A673 (cell line): ENCODE results near the gene RPN1. TPM values are rescaled to one million over a fixed set of nuclear protein-coding genes. Genes with fewer than 3 reads are reported as not detected.
"Not testable (repeated sequence)": the region's sequence is repeated elsewhere in the genome, so short reads cannot be mapped to it uniquely, and the experiment has no call there.

Source experiments
- BruUV-seq: library from RNA; stranded (reverse); fragments of 400-500 nt; replicated peaks from 2 replicates; lab custom pipeline; 2021; lab: Mats Ljungman, UMichigan
- CTCF ChIA-PET: fragments of 300-600 bp; sonication (Branson Sonifier 250); formaldehyde crosslinking; loops from one replicate; lab custom pipeline; 2022; ENCODE audit warnings: antibody characterized with exemption; lab: Charles Lee
- POLR2A ChIA-PET: fragments of 300-600 bp; sonication (Branson Sonifier 250); formaldehyde crosslinking; loops from one replicate; lab custom pipeline; 2022; ENCODE audit warnings: antibody characterized with exemption; ENCODE audit not compliant: low non-redundant PET; lab: Charles Lee
- DNase-seq: peaks from one replicate; pipeline ENCODE4 v3.0.0-alpha.2; 2015; ENCODE audit warnings: low spot score
- H3K27ac ChIP-seq: fragments of 200-600 bp; sonication (generic); 2 replicates; pipeline ENCODE4 v1.5.1; 2016; ENCODE audit warnings: mixed run types, low read depth, mild to moderate bottlenecking, mixed read lengths, antibody characterized with exemption, low read length; ENCODE audit not compliant: poor library complexity, severe bottlenecking
- H3K27me3 ChIP-seq: fragments of 200-600 bp; sonication (generic); replicated peaks from 2 replicates; pipeline ENCODE4 v1.6.1; 2017; ENCODE audit warnings: mixed run types, low read depth, mild to moderate bottlenecking, mixed read lengths, antibody characterized with exemption, low read length; ENCODE audit not compliant: insufficient read depth, poor library complexity
- H3K36me3 ChIP-seq: fragments of 200-600 bp; sonication (generic); 2 replicates; pipeline ENCODE4 v1.6.1; 2016; ENCODE audit warnings: mixed run types, mild to moderate bottlenecking, mixed read lengths, antibody characterized with exemption, low read length; ENCODE audit not compliant: insufficient read depth, poor library complexity, severe bottlenecking
- H3K4me1 ChIP-seq: fragments of 200-600 bp; sonication (generic); 2 replicates; pipeline ENCODE4 v1.6.1; 2017; ENCODE audit warnings: mixed run types, mild to moderate bottlenecking, mixed read lengths, antibody characterized with exemption, low read length; ENCODE audit not compliant: insufficient read depth, poor library complexity, severe bottlenecking
- H3K4me3 ChIP-seq: fragments of 200-600 bp; sonication (generic); 2 replicates; pipeline ENCODE4 v1.5.1; 2016; ENCODE audit warnings: low read depth, mixed run types, mild to moderate bottlenecking, mixed read lengths, low read length; ENCODE audit not compliant: poor library complexity, severe bottlenecking
- H3K9me3 ChIP-seq: fragments of 200-600 bp; sonication (generic); 2 replicates; pipeline ENCODE4 v1.6.1; 2016; ENCODE audit warnings: mixed run types, low read depth, mild to moderate bottlenecking, mixed read lengths, antibody characterized with exemption, low read length; ENCODE audit not compliant: poor library complexity, severe bottlenecking
- CTCF ChIP-seq: fragments of 300-800, 200-600 bp; sonication (generic); conservative IDR thresholded peaks from 2 replicates; pipeline ENCODE4 v1.5.1; 2017; ENCODE audit warnings: low read depth, mild to moderate bottlenecking, antibody characterized with exemption, low read length, moderate library complexity, mixed read lengths
- EZH2 ChIP-seq: fragments of 200-600 bp; sonication (generic); IDR thresholded peaks from 2 replicates; pipeline ENCODE4 v1.6.1; 2017; ENCODE audit warnings: borderline replicate concordance, low read depth, mild to moderate bottlenecking, mixed read lengths, antibody characterized with exemption, low read length; ENCODE audit not compliant: poor library complexity, severe bottlenecking
- intact Hi-C: fragments of 100-400 bp; cut with micrococcal nuclease; formaldehyde crosslinking; loops from one replicate; pipeline ENCODE4 v1.10.0; 2022; ENCODE audit not compliant: unreplicated experiment
- total RNA-seq: library from RNA; stranded (reverse); gene quantifications from 2 replicates; pipeline ENCODE4 v1.2.3, GENCODE V29; 2021

RPN1 gene
- total RNA-seq, 1 experiment from 2014 or later = 254 TPM

GRCh38 chr3:128590948-128591347, 59.7 kb downstream of the RPN1 start:
- DNase-seq = no peak
- intact Hi-C loops = no loop called here
- TF ChIP-seq CTCF (peak; percentile 44; the same call in 1 of the 2 replicates), EZH2 (no peak)
- no peak overlapping the region for H3K4me3 ChIP-seq
- no TSS peak for BruUV-seq
- POLR2A ChIA-PET = no interaction called here
- H3K27me3 ChIP-seq = no peaks in the 10 kb centered on the region
- H3K9me3 ChIP-seq = no peaks in the 10 kb centered on the region
- H3K27ac ChIP-seq = no peak overlapping the region
- no peaks in the 10 kb centered on the region for H3K36me3 ChIP-seq
- H3K4me1 ChIP-seq = peaks cover 13% of the 10 kb centered on the region
- CTCF ChIA-PET = no interaction called here

GRCh38 chr3:128589985-128590384, 60.6 kb downstream of the RPN1 start:
- H3K9me3 ChIP-seq, H3K27me3 ChIP-seq, POLR2A ChIA-PET, BruUV-seq, H3K4me3 ChIP-seq, H3K27ac ChIP-seq, H3K36me3 ChIP-seq, CTCF ChIA-PET, DNase-seq: not testable (repeated sequence)
- intact Hi-C loops = loop anchor here (10.0 kb wide), 1 partner anchor 515 kb away; no protein-coding TSS in a partner anchor
- H3K4me1 ChIP-seq = peaks cover 13% of the 10 kb centered on the region

- no peak for DNase-seq
- POLR2A ChIA-PET = no interaction called here
- no TSS peak for BruUV-seq
- Histone ChIP-seq H3K4me1 (peaks cover 15% of the 10 kb centered on the region), H3K9me3 (no peaks in the 10 kb centered on the region), H3K27me3 (no peaks in the 10 kb centered on the region), H3K4me3 (no peak overlapping the region), H3K36me3 (no peaks in the 10 kb centered on the region), H3K27ac (no peak overlapping the region)
- intact Hi-C loops = loop anchor here (10.0 kb wide), 1 partner anchor 513 kb away; no protein-coding TSS in a partner anchor
- TF ChIP-seq EZH2 = no peak
- TF ChIP-seq CTCF = no peak
- CTCF ChIA-PET = no interaction called here
Observed at GRCh38 chr3:128588147-128588546, 62.5 kb downstream of the RPN1 start.

- DNase-seq = no peak
- Histone ChIP-seq H3K4me3 (no peak overlapping the region), H3K36me3 (no peaks in the 10 kb centered on the region), H3K27ac (no peak overlapping the region), H3K9me3 (no peaks in the 10 kb centered on the region), H3K4me1 (peaks cover 8% of the 10 kb centered on the region), H3K27me3 (no peaks in the 10 kb centered on the region)
- no peak for TF ChIP-seq EZH2
- no peak for TF ChIP-seq CTCF
- CTCF ChIA-PET = no interaction called here
- POLR2A ChIA-PET = no interaction called here
- intact Hi-C loops = loop anchor here (10.0 kb wide), 1 partner anchor 513 kb away; no protein-coding TSS in a partner anchor
- BruUV-seq = no TSS peak
Observed at GRCh38 chr3:128587391-128587790, 63.2 kb downstream of the RPN1 start.

DNA sequence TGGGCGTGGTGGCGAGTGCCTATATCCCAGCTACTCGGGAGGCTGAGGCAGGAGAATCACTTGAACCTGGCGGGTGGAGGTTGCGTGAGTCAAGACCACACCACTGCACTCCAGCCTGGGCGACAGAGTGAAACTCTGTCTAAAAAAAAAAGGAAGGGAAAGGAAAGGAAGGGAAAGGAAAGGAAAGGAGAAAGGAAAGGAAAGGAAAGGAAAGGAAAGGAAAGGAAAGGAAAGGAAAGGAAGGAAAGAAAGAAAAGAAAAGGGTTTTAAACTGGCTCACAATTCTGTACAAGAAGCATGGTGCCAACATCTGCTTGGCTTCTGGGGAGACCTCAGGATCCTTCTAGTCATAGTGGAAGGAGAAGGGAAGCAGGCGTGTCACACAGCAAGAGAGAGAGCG, 63.7 kb downstream of the RPN1 start:
- intact Hi-C loops = loop anchor here (10.0 kb wide), 1 partner anchor 512 kb away; no protein-coding TSS in a partner anchor
- H3K4me3 ChIP-seq, H3K4me1 ChIP-seq, BruUV-seq, POLR2A ChIA-PET, H3K27me3 ChIP-seq, H3K27ac ChIP-seq, CTCF ChIA-PET, H3K9me3 ChIP-seq, DNase-seq, H3K36me3 ChIP-seq: not testable (repeated sequence)
